GM12801 (cell line): ENCODE results near the gene ZNF385B.

Experiments used
- TF ChIP-seq, protein P1 (sequence below): IDR thresholded peaks from one replicate; pipeline ENCODE4 v1.5.1; 2011; ENCODE audit warnings: control low read depth; ENCODE audit not compliant: insufficient read length; ENCODE audit errors: extremely low read depth

ZNF385B gene

GRCh38 chr2:179443180-179443579 lies 418.2 kb downstream of the ZNF385B start:
- TF ChIP-seq, protein P1, sequence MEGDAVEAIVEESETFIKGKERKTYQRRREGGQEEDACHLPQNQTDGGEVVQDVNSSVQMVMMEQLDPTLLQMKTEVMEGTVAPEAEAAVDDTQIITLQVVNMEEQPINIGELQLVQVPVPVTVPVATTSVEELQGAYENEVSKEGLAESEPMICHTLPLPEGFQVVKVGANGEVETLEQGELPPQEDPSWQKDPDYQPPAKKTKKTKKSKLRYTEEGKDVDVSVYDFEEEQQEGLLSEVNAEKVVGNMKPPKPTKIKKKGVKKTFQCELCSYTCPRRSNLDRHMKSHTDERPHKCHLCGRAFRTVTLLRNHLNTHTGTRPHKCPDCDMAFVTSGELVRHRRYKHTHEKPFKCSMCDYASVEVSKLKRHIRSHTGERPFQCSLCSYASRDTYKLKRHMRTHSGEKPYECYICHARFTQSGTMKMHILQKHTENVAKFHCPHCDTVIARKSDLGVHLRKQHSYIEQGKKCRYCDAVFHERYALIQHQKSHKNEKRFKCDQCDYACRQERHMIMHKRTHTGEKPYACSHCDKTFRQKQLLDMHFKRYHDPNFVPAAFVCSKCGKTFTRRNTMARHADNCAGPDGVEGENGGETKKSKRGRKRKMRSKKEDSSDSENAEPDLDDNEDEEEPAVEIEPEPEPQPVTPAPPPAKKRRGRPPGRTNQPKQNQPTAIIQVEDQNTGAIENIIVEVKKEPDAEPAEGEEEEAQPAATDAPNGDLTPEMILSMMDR: no peak

DNA sequence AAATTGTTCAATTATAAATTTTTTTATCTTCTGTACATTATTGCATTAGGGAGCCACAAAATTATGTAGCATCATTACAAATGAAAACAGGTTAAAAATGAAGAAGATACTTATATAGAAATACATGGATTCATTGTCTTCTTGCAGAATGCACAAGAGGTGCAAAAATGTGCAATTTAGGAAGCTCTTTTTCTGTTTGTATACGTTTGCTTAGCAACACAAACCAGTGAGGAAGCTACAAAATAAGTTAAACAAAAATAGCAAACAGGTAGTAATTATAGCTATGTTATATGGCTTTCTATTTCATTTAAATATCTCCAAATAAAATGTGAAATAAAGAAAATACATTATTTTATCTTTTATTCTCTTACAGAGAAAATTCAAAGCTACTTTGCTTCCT lies 419.2 kb downstream of the ZNF385B start:
- TF ChIP-seq, protein P1: no peak

DNA sequence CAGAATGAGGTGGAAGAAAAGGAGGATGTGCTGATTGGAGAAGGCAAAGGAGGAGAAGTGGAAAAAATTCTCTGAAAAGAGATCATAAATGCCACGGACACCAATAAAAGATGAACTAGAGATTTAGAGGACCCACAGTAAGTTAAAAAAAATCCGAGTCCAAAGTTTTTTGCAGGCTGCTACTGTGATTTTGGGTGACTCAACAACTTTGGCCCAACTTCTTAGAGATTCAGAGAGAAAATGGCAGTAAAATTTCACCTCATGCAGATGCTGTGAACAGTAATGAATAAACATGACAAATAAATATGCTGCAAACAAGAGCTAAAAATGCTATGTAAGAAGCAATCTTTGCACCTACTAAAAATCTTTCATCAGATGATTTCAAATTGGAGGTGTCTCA lies 419.9 kb downstream of the ZNF385B start:
- TF ChIP-seq, protein P1: no peak

DNA sequence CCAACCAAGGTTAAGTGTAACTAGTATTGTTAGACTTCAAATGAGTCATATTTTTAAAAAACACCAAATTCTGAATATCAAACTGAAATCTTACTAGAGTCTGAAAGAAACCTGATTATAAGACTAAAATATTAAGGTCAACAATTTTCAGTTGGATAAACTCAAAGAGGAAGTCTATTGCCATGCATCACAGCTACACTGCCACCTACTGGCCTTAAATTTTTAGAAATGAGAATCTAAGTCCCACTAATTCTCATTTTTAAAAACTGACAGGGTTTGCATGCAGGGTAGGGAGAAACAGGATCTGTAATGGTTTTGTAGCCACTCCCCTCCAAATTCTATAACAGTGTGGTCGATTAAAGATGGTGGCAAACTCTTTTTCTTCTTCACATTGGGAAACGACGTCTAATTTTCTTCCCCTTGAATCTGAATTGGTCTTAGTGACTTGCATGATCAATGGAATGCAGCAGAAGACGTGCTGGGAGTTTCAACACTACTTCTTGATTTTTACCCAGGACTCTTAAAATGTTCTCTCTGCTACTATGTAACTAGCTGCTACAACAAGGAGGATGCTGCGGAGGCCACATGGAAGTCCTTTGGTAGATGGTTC lies 420.7 kb downstream of the ZNF385B start:
- TF ChIP-seq, protein P1: no peak

DNA sequence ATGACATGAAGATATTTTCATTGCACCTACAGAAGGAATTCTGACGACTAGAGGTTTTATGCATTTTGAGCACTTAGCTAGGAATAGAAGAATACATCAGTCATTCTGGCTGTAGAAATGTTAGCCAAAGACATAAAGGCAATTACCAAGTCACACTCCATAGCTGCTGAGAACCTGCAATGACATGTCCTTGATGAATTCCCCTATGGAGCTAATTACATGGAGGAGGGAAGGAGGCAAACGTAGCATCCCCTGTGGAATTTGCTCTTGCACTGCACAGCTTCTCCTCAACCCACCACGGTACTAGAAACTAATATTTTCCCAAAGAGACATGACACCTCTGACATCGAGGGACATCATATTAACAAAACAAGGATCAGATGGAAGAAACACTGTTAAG lies 422.8 kb downstream of the ZNF385B start:
- TF ChIP-seq, protein P1: no peak

DNA sequence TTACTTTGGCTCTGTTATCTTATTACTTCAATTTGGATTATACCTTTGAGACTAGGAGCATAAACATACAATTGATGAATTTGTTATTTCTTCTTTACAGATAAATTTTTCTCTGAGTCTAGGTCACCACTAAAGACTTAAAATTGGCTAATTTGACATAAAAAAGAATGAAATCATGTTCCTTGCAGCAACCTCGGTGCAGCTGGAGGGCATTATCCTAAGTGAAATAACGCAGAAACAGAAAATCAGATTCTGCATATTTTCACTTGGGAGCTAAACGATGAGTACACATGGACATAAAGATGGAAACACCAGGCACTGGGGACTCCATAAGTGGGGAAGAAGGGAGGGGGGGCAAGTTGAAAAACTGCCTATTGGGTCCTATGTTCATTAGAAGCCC lies 424.0 kb downstream of the ZNF385B start:
- TF ChIP-seq, protein P1: no peak

GRCh38 chr2:179435566-179435965 lies 425.8 kb downstream of the ZNF385B start:
- TF ChIP-seq, protein P1: no peak
